Measurements from ENCODE around the gene TIPRL. TPM values are rescaled to one million over a fixed set of nuclear protein-coding genes. Genes with fewer than 3 reads are reported as not detected.
A peak's percentile ranks its signal among the peaks of the same experiment; 100 is the strongest.

Gene TIPRL
- 10 to 100 TPM in 4 of 6 donors, 1 to 10 TPM in 2; 7.2 to 26.1 (median 18.4) TPM for total RNA-seq

- Histone ChIP-seq H3K4me3 (peak within 1 kb of the TSS; percentile 56 to 91 (median 80)), H3K9me3 (no peaks in the 10 kb centered on the region), H3K27me3 (no peaks in the 10 kb centered on the region), H3K27ac (peak within 1 kb of the TSS; percentile 93 to 95 (median 94)), H3K36me3 (no peaks in the 10 kb centered on the region), H3K4me1 (peaks cover 0 to 21% (median 11%) of the 10 kb centered on the region in 4 donors)
- DNase-seq, result peak; percentile 97 to 99
- TF ChIP-seq, protein P1, sequence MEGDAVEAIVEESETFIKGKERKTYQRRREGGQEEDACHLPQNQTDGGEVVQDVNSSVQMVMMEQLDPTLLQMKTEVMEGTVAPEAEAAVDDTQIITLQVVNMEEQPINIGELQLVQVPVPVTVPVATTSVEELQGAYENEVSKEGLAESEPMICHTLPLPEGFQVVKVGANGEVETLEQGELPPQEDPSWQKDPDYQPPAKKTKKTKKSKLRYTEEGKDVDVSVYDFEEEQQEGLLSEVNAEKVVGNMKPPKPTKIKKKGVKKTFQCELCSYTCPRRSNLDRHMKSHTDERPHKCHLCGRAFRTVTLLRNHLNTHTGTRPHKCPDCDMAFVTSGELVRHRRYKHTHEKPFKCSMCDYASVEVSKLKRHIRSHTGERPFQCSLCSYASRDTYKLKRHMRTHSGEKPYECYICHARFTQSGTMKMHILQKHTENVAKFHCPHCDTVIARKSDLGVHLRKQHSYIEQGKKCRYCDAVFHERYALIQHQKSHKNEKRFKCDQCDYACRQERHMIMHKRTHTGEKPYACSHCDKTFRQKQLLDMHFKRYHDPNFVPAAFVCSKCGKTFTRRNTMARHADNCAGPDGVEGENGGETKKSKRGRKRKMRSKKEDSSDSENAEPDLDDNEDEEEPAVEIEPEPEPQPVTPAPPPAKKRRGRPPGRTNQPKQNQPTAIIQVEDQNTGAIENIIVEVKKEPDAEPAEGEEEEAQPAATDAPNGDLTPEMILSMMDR (IDR thresholded peaks at IDR 0.05), result peak; percentile 73 to 90 (median 86)
- TF ChIP-seq EP300 (IDR thresholded peaks at IDR 0.05) (peak in 2 of 4 donors; percentile 0 to 76), POLR2AphosphoS5 (IDR thresholded peaks at IDR 0.05) (peak; percentile 85 to 91), POLR2A (IDR thresholded peaks at IDR 0.05) (peak in 3 of 4 donors; percentile 58 to 91 (median 70))
- peak; percentile 99 for ATAC-seq (ENCODE audit: low FRiP score in 2 of 2)
- WGBS, 2 donors, result 0 to 1% methylated on average over 41 to 54 of the region's 56 CpGs
Observed at GRCh38 chr1:168178638-168179437, at the start of gene TIPRL. TSS of gene TIPRL (plus strand) at chr1:168178962. CDS start at chr1:168179078, 116 bp downstream.

DNA sequence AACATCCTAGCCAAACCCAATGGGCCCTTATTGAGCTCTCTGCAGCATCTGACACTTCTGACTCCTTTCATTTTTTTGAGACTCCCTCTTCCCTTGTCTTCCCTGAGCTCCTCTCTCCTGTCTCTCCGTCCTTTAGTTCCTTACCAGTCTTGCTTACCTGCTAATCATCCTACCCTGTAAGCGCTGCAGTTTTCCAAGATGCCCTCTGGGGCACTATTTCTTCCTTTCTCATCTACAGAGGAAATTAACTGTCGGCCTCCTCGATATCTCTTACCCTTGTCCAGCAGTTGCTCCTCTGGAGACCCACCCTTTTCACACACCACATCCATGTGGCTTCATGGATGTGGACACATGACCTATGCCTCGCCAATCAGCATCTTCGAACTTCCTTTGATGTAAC is 48.8 kb upstream of the TIPRL start:
- no peak for DNase-seq
- WGBS, 2 donors, result 90 to 93% methylated on average over 6 of the region's 6 CpGs

GRCh38 chr1:168134132-168134531 is 44.6 kb upstream of the TIPRL start:
- 71 to 75% methylated on average over 1 of the region's 1 CpG for WGBS, 2 donors
- H3K4me1 ChIP-seq, result peaks cover 10 to 30% (median 18%) of the 10 kb centered on the region in 4 donors
- H3K36me3 ChIP-seq, result no peaks in the 10 kb centered on the region
- H3K27me3 ChIP-seq, result peaks cover 0 to 11% (median 0%) of the 10 kb centered on the region in 4 donors
- H3K27ac ChIP-seq, result no peak overlapping the region
- H3K9me3 ChIP-seq, result no peaks in the 10 kb centered on the region
- no peak for TF ChIP-seq POLR2AphosphoS5 (IDR thresholded peaks at IDR 0.05)
- no peak for TF ChIP-seq POLR2A (IDR thresholded peaks at IDR 0.05)
- TF ChIP-seq EP300 (IDR thresholded peaks at IDR 0.05), result no peak
- TF ChIP-seq, protein P1 (IDR thresholded peaks at IDR 0.05), result no peak
- ATAC-seq (ENCODE audit: low FRiP score in 2 of 2), result no peak
- DNase-seq, result no peak
- H3K4me3 ChIP-seq, result no peak overlapping the region

More for the DNA sequence above, 48.8 kb upstream of the TIPRL start:
- H3K27me3 ChIP-seq, result peaks cover 0 to 3% (median 0%) of the 10 kb centered on the region in 4 donors
- no peaks in the 10 kb centered on the region for H3K9me3 ChIP-seq
- H3K4me1 ChIP-seq, result peaks cover 0 to 6% (median 1%) of the 10 kb centered on the region in 4 donors
- no peak for ATAC-seq (ENCODE audit: low FRiP score in 2 of 2)
- H3K36me3 ChIP-seq, result no peaks in the 10 kb centered on the region
- no peak for TF ChIP-seq POLR2A (IDR thresholded peaks at IDR 0.05)
- TF ChIP-seq, protein P1 (IDR thresholded peaks at IDR 0.05), result no peak
- H3K4me3 ChIP-seq, result no peak overlapping the region
- H3K27ac ChIP-seq, result no peak overlapping the region

DNA sequence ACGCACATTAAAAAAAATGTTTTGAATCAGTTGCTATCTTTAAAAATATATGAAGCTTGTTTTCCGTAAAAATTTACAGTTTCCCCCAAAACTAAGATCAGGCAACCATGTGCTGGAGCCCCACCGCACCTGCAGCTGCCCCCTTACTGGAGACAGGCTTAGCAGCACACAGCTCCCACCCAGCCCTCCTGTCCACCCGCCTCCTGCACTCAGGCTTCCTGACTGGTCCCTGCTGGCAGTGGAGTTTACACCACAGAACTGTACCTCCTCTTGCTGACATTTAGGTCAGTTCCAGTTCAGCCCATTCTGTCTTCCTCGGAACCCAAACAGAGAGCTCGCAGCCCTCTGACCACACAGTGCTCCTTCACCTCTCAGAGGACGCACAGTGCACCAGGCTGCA is 44.1 kb upstream of the TIPRL start:
- DNase-seq, result no peak
- Histone ChIP-seq H3K4me3 (peak overlapping the region in 1 of 4 donors; percentile 94), H3K9me3 (no peaks in the 10 kb centered on the region), H3K27me3 (peaks cover 0 to 11% (median 0%) of the 10 kb centered on the region in 4 donors), H3K36me3 (no peaks in the 10 kb centered on the region), H3K4me1 (peaks cover 10 to 30% (median 18%) of the 10 kb centered on the region in 4 donors), H3K27ac (no peak overlapping the region)
- ATAC-seq (ENCODE audit: low FRiP score in 2 of 2), result no peak
- TF ChIP-seq EP300 (IDR thresholded peaks at IDR 0.05) (no peak), POLR2AphosphoS5 (IDR thresholded peaks at IDR 0.05) (no peak), POLR2A (IDR thresholded peaks at IDR 0.05) (no peak)
- TF ChIP-seq, protein P1 (IDR thresholded peaks at IDR 0.05), result no peak
- 87 to 88% methylated on average over 7 of the region's 7 CpGs for WGBS, 2 donors

Data from upper lobe of left lung (tissue), 6 donors.